Measurements from ENCODE around the gene CAPN3.

DNA sequence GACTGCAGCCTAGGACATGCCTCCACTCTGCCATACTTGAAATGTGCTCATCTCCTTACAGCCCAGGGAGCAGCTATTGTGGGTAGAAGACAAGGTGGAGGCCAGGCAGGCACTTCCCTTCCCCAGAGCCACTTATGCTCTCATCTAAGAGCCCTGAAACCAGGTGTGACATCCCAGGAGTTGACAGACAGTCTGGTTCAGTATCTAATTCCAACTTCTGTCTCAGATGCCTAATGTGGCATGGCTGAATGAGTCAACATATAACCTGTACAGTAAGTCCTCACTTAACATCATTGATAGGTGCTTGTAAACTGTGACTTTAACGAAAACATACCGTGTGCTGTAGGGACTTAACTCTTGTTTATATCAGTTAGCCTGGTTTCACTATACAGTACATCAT is 1.2 kb upstream of the CAPN3 start:
- no peak for TF ChIP-seq POLR2A (IDR thresholded peaks at IDR 0.05; ENCODE audit: low read depth, low read length)
- TF ChIP-seq, protein P1, sequence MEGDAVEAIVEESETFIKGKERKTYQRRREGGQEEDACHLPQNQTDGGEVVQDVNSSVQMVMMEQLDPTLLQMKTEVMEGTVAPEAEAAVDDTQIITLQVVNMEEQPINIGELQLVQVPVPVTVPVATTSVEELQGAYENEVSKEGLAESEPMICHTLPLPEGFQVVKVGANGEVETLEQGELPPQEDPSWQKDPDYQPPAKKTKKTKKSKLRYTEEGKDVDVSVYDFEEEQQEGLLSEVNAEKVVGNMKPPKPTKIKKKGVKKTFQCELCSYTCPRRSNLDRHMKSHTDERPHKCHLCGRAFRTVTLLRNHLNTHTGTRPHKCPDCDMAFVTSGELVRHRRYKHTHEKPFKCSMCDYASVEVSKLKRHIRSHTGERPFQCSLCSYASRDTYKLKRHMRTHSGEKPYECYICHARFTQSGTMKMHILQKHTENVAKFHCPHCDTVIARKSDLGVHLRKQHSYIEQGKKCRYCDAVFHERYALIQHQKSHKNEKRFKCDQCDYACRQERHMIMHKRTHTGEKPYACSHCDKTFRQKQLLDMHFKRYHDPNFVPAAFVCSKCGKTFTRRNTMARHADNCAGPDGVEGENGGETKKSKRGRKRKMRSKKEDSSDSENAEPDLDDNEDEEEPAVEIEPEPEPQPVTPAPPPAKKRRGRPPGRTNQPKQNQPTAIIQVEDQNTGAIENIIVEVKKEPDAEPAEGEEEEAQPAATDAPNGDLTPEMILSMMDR (IDR thresholded peaks at IDR 0.05; ENCODE audit: extremely low read depth in 1 of 2, insufficient read depth in 1 of 2, low read depth in 1 of 2, low read length in 2 of 2): no peak

Data from endothelial cell of umbilical vein (primary cell).